Fibroblast of upper back skin (primary cell): Measurements from ENCODE around the gene CAVIN3.
"Not testable (repeated sequence)": the region's sequence is repeated elsewhere in the genome, so short reads cannot be mapped to it uniquely, and the experiment has no call there.

ENCODE experiments used
- DNase-seq: peaks from one replicate; pipeline ENCODE4 v3.0.0-alpha.2; 2013

The CAVIN3 gene

GRCh38 chr11:6323291-6323905 is 3.1 kb upstream of the CAVIN3 start:
- DNase-seq = no peak

- peak; percentile 52 for DNase-seq
Measured at GRCh38 chr11:6321961-6322362, 1.7 kb upstream of the CAVIN3 start.

- no peak for DNase-seq
Measured at GRCh38 chr11:6321356-6321755, 1.1 kb upstream of the CAVIN3 start.

- peak; percentile 96 for DNase-seq
Measured at GRCh38 chr11:6319704-6320410, 444 bp downstream of the CAVIN3 start.

GRCh38 chr11:6319001-6319703 is 1.1 kb downstream of the CAVIN3 start:
- peak; percentile 42 for DNase-seq

GRCh38 chr11:6318204-6318603 is 2.1 kb downstream of the CAVIN3 start:
- DNase-seq = no peak

- DNase-seq = peak; percentile 52
Measured at GRCh38 chr11:6315811-6316425, 4.4 kb downstream of the CAVIN3 start.

- DNase-seq = no peak
Measured at GRCh38 chr11:6312106-6312505, 8.2 kb downstream of the CAVIN3 start.

GRCh38 chr11:6307876-6308275 is 12.4 kb downstream of the CAVIN3 start:
- DNase-seq = peak; percentile 31

GRCh38 chr11:6305297-6305696 is 15.0 kb downstream of the CAVIN3 start:
- no peak for DNase-seq

- DNase-seq = no peak
Measured at GRCh38 chr11:6303661-6304060, 16.6 kb downstream of the CAVIN3 start.

GRCh38 chr11:6301096-6301495 is 19.2 kb downstream of the CAVIN3 start:
- no peak for DNase-seq

GRCh38 chr11:6300325-6300724 is 20.0 kb downstream of the CAVIN3 start:
- no peak for DNase-seq

- DNase-seq = no peak
Measured at GRCh38 chr11:6298605-6299004, 21.7 kb downstream of the CAVIN3 start.

GRCh38 chr11:6297831-6298230 is 22.5 kb downstream of the CAVIN3 start:
- peak; percentile 12 for DNase-seq

- no peak for DNase-seq
Measured at GRCh38 chr11:6285019-6285418, 35.3 kb downstream of the CAVIN3 start.

- DNase-seq = no peak
Measured at GRCh38 chr11:6284250-6284649, 36.1 kb downstream of the CAVIN3 start.

GRCh38 chr11:6283453-6284023 is 36.8 kb downstream of the CAVIN3 start:
- DNase-seq = no peak

- not testable (repeated sequence) for DNase-seq
Measured at GRCh38 chr11:6280809-6281208, 39.5 kb downstream of the CAVIN3 start.

- no peak for DNase-seq
Measured at GRCh38 chr11:6273188-6273587, 47.1 kb downstream of the CAVIN3 start.

GRCh38 chr11:6271598-6271997 is 48.7 kb downstream of the CAVIN3 start:
- DNase-seq = no peak

- DNase-seq = no peak
Measured at GRCh38 chr11:6270584-6271246, 49.6 kb downstream of the CAVIN3 start.

GRCh38 chr11:6269994-6270393 is 50.3 kb downstream of the CAVIN3 start:
- DNase-seq = no peak
